Uterus (tissue), 2 donors: ENCODE measurements around the gene LRRC3B.

ENCODE experiments used
- CTCF ChIP-seq, 4 experiments: fragments of 200-600 bp in 2 of 4; fragments of 450-650 bp in 2 of 4; sonication (generic) in 2 of 4; IDR thresholded peaks; one replicate each; pipeline ENCODE4 v1.5.1; 2016 to 2019; ENCODE audit warnings: antibody characterized with exemption in 4 of 4, mild to moderate bottlenecking in 2 of 4, moderate library complexity in 1 of 4
- POLR2A ChIP-seq, 2 donors: fragments of 450-650 bp; IDR thresholded peaks; one replicate each; pipeline ENCODE4 v1.6.1; 2016; ENCODE audit warnings: antibody characterized with exemption in 2 of 2, mild to moderate bottlenecking in 1 of 2, moderate library complexity in 1 of 2

DNA sequence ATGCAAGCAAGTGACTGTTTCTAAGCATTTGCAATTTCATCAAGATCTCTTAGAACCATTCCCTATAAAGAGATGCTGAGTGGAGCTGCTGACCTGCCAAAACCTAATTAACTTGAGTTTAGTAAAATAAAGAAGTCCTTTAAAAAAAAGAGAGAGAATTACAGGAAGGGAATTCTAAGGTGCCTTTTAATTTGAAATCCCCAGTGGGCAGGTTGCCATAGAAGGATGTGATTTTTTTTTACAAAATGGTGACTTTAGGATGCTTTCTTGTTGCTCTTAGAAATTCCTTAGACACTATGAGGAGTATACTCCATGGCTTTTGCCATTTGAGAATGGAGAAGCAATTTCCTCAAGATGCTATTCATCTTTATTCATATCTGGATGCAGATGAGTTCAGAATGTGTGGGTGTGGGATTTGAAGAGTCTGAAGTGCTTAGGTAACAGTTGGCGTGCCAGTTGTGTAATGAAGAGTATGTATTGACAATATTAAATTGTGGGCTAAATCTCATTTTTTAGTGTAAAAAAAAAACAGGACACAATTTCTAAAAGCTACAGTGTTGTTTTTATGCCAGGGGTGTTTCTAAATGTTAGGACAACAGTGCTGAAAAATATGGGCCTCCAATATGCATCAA, 13.6 kb downstream of the LRRC3B start:
- TF ChIP-seq CTCF (IDR thresholded peaks at IDR 0.05) (no peak), POLR2A (IDR thresholded peaks at IDR 0.05) (no peak)
